Esophagus muscularis mucosa (tissue), 4 donors: ENCODE measurements around the gene SDR9C7.
"Not testable (repeated sequence)": the region's sequence is repeated elsewhere in the genome, so short reads cannot be mapped to it uniquely, and the experiment has no call there.

Source experiments
- EP300 ChIP-seq: sonication (generic); formaldehyde crosslinking; IDR thresholded peaks from one replicate; pipeline ENCODE4 v1.6.1; 2017; ENCODE audit warnings: antibody characterized with exemption
- POLR2A ChIP-seq: fragments of 450-650 bp; IDR thresholded peaks from one replicate; pipeline ENCODE4 v1.6.1; 2017; ENCODE audit warnings: antibody characterized with exemption, moderate library complexity, mild to moderate bottlenecking, low read depth
- POLR2AphosphoS5 ChIP-seq, 2 donors: sonication (generic); formaldehyde crosslinking; IDR thresholded peaks; one replicate each; pipeline ENCODE4 v1.6.1; 2017; ENCODE audit warnings: antibody characterized with exemption in 2 of 2
- TF ChIP-seq, protein P1 (sequence below), 3 experiments: fragments of 200-600 bp in 2 of 3; fragments of 450-650 bp in 1 of 3; sonication (generic) in 2 of 3; IDR thresholded peaks; one replicate each; pipeline ENCODE4 v1.5.1; 2017 to 2019; ENCODE audit warnings: antibody characterized with exemption in 3 of 3, mild to moderate bottlenecking in 2 of 3, moderate library complexity in 1 of 3

DNA sequence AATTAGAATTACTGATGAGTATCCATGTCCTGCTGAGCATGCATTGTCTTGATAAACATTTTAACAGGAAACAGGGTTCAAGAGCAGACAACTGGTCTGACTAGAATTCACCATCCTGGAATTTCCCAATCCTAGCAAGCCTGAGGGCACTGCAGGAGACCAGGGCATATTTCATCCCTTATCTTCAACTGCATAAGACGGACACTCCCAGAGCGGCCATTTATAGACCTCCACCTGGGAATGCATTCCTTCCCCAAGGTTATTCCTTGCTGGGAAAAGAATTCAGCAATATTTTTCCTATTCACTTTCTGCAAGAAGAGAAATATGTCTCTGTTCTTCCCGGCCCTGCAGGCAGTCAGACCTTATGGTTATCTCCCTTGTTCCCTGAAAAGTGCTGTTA is 51.8 kb downstream of the SDR9C7 start:
- TF ChIP-seq, protein P1, sequence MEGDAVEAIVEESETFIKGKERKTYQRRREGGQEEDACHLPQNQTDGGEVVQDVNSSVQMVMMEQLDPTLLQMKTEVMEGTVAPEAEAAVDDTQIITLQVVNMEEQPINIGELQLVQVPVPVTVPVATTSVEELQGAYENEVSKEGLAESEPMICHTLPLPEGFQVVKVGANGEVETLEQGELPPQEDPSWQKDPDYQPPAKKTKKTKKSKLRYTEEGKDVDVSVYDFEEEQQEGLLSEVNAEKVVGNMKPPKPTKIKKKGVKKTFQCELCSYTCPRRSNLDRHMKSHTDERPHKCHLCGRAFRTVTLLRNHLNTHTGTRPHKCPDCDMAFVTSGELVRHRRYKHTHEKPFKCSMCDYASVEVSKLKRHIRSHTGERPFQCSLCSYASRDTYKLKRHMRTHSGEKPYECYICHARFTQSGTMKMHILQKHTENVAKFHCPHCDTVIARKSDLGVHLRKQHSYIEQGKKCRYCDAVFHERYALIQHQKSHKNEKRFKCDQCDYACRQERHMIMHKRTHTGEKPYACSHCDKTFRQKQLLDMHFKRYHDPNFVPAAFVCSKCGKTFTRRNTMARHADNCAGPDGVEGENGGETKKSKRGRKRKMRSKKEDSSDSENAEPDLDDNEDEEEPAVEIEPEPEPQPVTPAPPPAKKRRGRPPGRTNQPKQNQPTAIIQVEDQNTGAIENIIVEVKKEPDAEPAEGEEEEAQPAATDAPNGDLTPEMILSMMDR (IDR thresholded peaks at IDR 0.05) = not testable (repeated sequence)
- TF ChIP-seq POLR2A; EP300; POLR2AphosphoS5 (IDR thresholded peaks at IDR 0.05): not testable (repeated sequence)
